Measurements from ENCODE around the gene ATXN7L1.
A peak's percentile ranks its signal among the peaks of the same experiment; 100 is the strongest.

Gene ATXN7L1

GRCh38 chr7:105682341-105683060 lies 193.9 kb downstream of the ATXN7L1 start:
- TF ChIP-seq POLR2AphosphoS5 (IDR thresholded peaks at IDR 0.05; ENCODE audit: low read depth, low read length), result no peak
- TF ChIP-seq TAF1 (IDR thresholded peaks at IDR 0.05; ENCODE audit: borderline replicate concordance, low read depth, low read length), result no peak
- no peak for TF ChIP-seq POLR2A (IDR thresholded peaks at IDR 0.05; ENCODE audit: low read depth, low read length)
- DNase-seq (ENCODE audit: insufficient read length), result no peak
- no peak for FAIRE-seq

- TF ChIP-seq POLR2AphosphoS5 (IDR thresholded peaks at IDR 0.05; ENCODE audit: low read depth, low read length), result no peak
- TF ChIP-seq POLR2A (IDR thresholded peaks at IDR 0.05; ENCODE audit: low read depth, low read length), result no peak
- TF ChIP-seq TAF1 (IDR thresholded peaks at IDR 0.05; ENCODE audit: borderline replicate concordance, low read depth, low read length), result no peak
- DNase-seq (ENCODE audit: insufficient read length) (no peak), FAIRE-seq (no peak)
Measured at GRCh38 chr7:105680505-105681187, 195.8 kb downstream of the ATXN7L1 start.

- TF ChIP-seq POLR2A (IDR thresholded peaks at IDR 0.05; ENCODE audit: low read depth, low read length) (no peak), POLR2AphosphoS5 (IDR thresholded peaks at IDR 0.05; ENCODE audit: low read depth, low read length) (no peak), TAF1 (IDR thresholded peaks at IDR 0.05; ENCODE audit: borderline replicate concordance, low read depth, low read length) (no peak)
- DNase-seq (ENCODE audit: insufficient read length), result peak; percentile 28
- peak; percentile 53 for FAIRE-seq
Measured at GRCh38 chr7:105678811-105679495, 197.4 kb downstream of the ATXN7L1 start.

- no peak for DNase-seq (ENCODE audit: insufficient read length)
- peak; percentile 50 for FAIRE-seq
- TF ChIP-seq POLR2AphosphoS5 (IDR thresholded peaks at IDR 0.05; ENCODE audit: low read depth, low read length) (no peak), TAF1 (IDR thresholded peaks at IDR 0.05; ENCODE audit: borderline replicate concordance, low read depth, low read length) (no peak), POLR2A (IDR thresholded peaks at IDR 0.05; ENCODE audit: low read depth, low read length) (no peak)
Measured at GRCh38 chr7:105677817-105678573, 198.4 kb downstream of the ATXN7L1 start.

- no peak for DNase-seq (ENCODE audit: insufficient read length)
- TF ChIP-seq POLR2AphosphoS5 (IDR thresholded peaks at IDR 0.05; ENCODE audit: low read depth, low read length), result no peak
- no peak for TF ChIP-seq TAF1 (IDR thresholded peaks at IDR 0.05; ENCODE audit: borderline replicate concordance, low read depth, low read length)
- TF ChIP-seq POLR2A (IDR thresholded peaks at IDR 0.05; ENCODE audit: low read depth, low read length), result no peak
- FAIRE-seq, result no peak
Measured at GRCh38 chr7:105677410-105677730, 199.0 kb downstream of the ATXN7L1 start.

- no peak for FAIRE-seq
- no peak for TF ChIP-seq POLR2A (IDR thresholded peaks at IDR 0.05; ENCODE audit: low read depth, low read length)
- TF ChIP-seq POLR2AphosphoS5 (IDR thresholded peaks at IDR 0.05; ENCODE audit: low read depth, low read length), result no peak
- no peak for TF ChIP-seq TAF1 (IDR thresholded peaks at IDR 0.05; ENCODE audit: borderline replicate concordance, low read depth, low read length)
- DNase-seq (ENCODE audit: insufficient read length), result no peak
Measured at GRCh38 chr7:105675934-105676371, 200.4 kb downstream of the ATXN7L1 start.

GRCh38 chr7:105674200-105674920 lies 202.0 kb downstream of the ATXN7L1 start:
- FAIRE-seq (no peak), DNase-seq (ENCODE audit: insufficient read length) (no peak)
- TF ChIP-seq POLR2AphosphoS5 (IDR thresholded peaks at IDR 0.05; ENCODE audit: low read depth, low read length) (no peak), TAF1 (IDR thresholded peaks at IDR 0.05; ENCODE audit: borderline replicate concordance, low read depth, low read length) (no peak), POLR2A (IDR thresholded peaks at IDR 0.05; ENCODE audit: low read depth, low read length) (no peak)

- FAIRE-seq (no peak), DNase-seq (ENCODE audit: insufficient read length) (no peak)
- TF ChIP-seq POLR2A (IDR thresholded peaks at IDR 0.05; ENCODE audit: low read depth, low read length), result no peak
- TF ChIP-seq TAF1 (IDR thresholded peaks at IDR 0.05; ENCODE audit: borderline replicate concordance, low read depth, low read length), result no peak
- no peak for TF ChIP-seq POLR2AphosphoS5 (IDR thresholded peaks at IDR 0.05; ENCODE audit: low read depth, low read length)
Measured at GRCh38 chr7:105673367-105674084, 202.9 kb downstream of the ATXN7L1 start.

GRCh38 chr7:105672801-105673200 lies 203.6 kb downstream of the ATXN7L1 start:
- FAIRE-seq (no peak), DNase-seq (ENCODE audit: insufficient read length) (no peak)
- TF ChIP-seq POLR2A (IDR thresholded peaks at IDR 0.05; ENCODE audit: low read depth, low read length) (no peak), TAF1 (IDR thresholded peaks at IDR 0.05; ENCODE audit: borderline replicate concordance, low read depth, low read length) (no peak), POLR2AphosphoS5 (IDR thresholded peaks at IDR 0.05; ENCODE audit: low read depth, low read length) (no peak)

- no peak for FAIRE-seq
- DNase-seq (ENCODE audit: insufficient read length), result no peak
- TF ChIP-seq TAF1 (IDR thresholded peaks at IDR 0.05; ENCODE audit: borderline replicate concordance, low read depth, low read length), result no peak
- no peak for TF ChIP-seq POLR2AphosphoS5 (IDR thresholded peaks at IDR 0.05; ENCODE audit: low read depth, low read length)
- TF ChIP-seq POLR2A (IDR thresholded peaks at IDR 0.05; ENCODE audit: low read depth, low read length), result no peak
Measured at GRCh38 chr7:105666324-105666723, 210.1 kb downstream of the ATXN7L1 start.
